HEK293 (cell line): ENCODE results near the gene SZT2.

ENCODE experiments used
- CTCF ChIA-PET: fragments of 350-600 bp; formaldehyde crosslinking; extraction: SDS; loops from one replicate; lab custom pipeline; 2021; ENCODE audit warnings: antibody characterized with exemption; lab: Yijun Ruan, JAX
- POLR2A ChIA-PET: fragments of 300-600 bp; formaldehyde crosslinking; extraction: SDS; loops from one replicate; lab custom pipeline; 2020; ENCODE audit warnings: antibody characterized with exemption, inconsistent platforms; lab: Yijun Ruan, JAX
- H3K27ac ChIP-seq: fragments of 200-500 bp; sonication (Bioruptor generic); 2 replicates; pipeline ENCODE4 v1.5.1; 2014; ENCODE audit warnings: low read depth, low read length, control low read depth, inconsistent platforms; ENCODE audit errors: extremely low read depth
- H3K36me3 ChIP-seq, 2 experiments: fragments of 200-500 bp in 1 of 2; sonication (Bioruptor generic) in 1 of 2; 1 replicate in 1 of 2; 2 replicates in 1 of 2; pipeline ENCODE4 v1.5.1; 2014 to 2017; ENCODE audit warnings: inconsistent platforms in 2 of 2, low read length in 2 of 2; ENCODE audit not compliant: control insufficient read depth in 2 of 2, insufficient read depth in 1 of 2
- H3K4me1 ChIP-seq: fragments of 200-500 bp; sonication (Bioruptor generic); 2 replicates; pipeline ENCODE4 v1.5.1; 2014; ENCODE audit warnings: mild to moderate bottlenecking, low read length, inconsistent platforms; ENCODE audit not compliant: control insufficient read depth, insufficient read depth
- H3K4me3 ChIP-seq: 2 replicates; pipeline ENCODE4 v1.5.1; 2011; ENCODE audit warnings: low read depth, mild to moderate bottlenecking, control low read depth, low read length, moderate library complexity
- H3K9me3 ChIP-seq: fragments of 200-500 bp; sonication (Bioruptor generic); 2 replicates; pipeline ENCODE4 v1.5.1; 2014; ENCODE audit warnings: low read depth, low read length, inconsistent platforms; ENCODE audit not compliant: control insufficient read depth, insufficient read depth
- HOXD13 ChIP-seq: sonication (generic); formaldehyde crosslinking; IDR thresholded peaks from 2 replicates; pipeline ENCODE4 v1.8.0; 2022; ENCODE audit warnings: missing genetic modification reagents, borderline replicate concordance
- MYNN ChIP-seq: fragments of 450-650 bp; formaldehyde crosslinking; IDR thresholded peaks from 2 replicates; pipeline ENCODE4 v1.5.1; 2016; ENCODE audit warnings: missing biosample characterization, missing genetic modification characterization, borderline replicate concordance
- PBX3 ChIP-seq: sonication (generic); formaldehyde crosslinking; IDR thresholded peaks from 2 replicates; pipeline ENCODE4 v1.8.1; 2022; ENCODE audit warnings: mild to moderate bottlenecking, moderate library complexity, missing genetic modification reagents
- SCRT2 ChIP-seq: fragments of 450-650 bp; formaldehyde crosslinking; IDR thresholded peaks from 2 replicates; pipeline ENCODE4 v1.5.1; 2016; ENCODE audit warnings: missing biosample characterization, missing genetic modification characterization
- SETDB1 ChIP-seq: IDR thresholded peaks from one replicate; pipeline ENCODE4 v1.6.1; 2017; ENCODE audit warnings: mild to moderate bottlenecking, low read length, moderate library complexity, mixed read lengths; ENCODE audit not compliant: insufficient read length
- TSHZ1 ChIP-seq: fragments of 450-650 bp; formaldehyde crosslinking; IDR thresholded peaks from 2 replicates; pipeline ENCODE4 v1.5.1; 2016; ENCODE audit warnings: missing biosample characterization, missing genetic modification characterization, borderline replicate concordance
- WT1 ChIP-seq: fragments of 450-650 bp; formaldehyde crosslinking; IDR thresholded peaks from 2 replicates; pipeline ENCODE4 v1.5.1; 2016; ENCODE audit warnings: missing biosample characterization, missing genetic modification characterization
- ZNF133 ChIP-seq: fragments of 450-650 bp; formaldehyde crosslinking; IDR thresholded peaks from 2 replicates; pipeline ENCODE4 v1.5.1; 2016; ENCODE audit warnings: missing biosample characterization, missing genetic modification characterization
- ZNF138 ChIP-seq: fragments of 450-650 bp; formaldehyde crosslinking; IDR thresholded peaks from 2 replicates; pipeline ENCODE4 v1.5.1; 2016; ENCODE audit warnings: missing biosample characterization, missing genetic modification characterization, borderline replicate concordance
- ZNF140 ChIP-seq: fragments of 450-650 bp; formaldehyde crosslinking; IDR thresholded peaks from 2 replicates; pipeline ENCODE4 v1.5.1; 2016; ENCODE audit warnings: missing biosample characterization, missing genetic modification characterization
- ZNF146 ChIP-seq: fragments of 450-650 bp; formaldehyde crosslinking; IDR thresholded peaks from 2 replicates; pipeline ENCODE4 v1.5.1; 2016; ENCODE audit warnings: missing biosample characterization, missing genetic modification characterization
- ZNF19 ChIP-seq: fragments of 450-650 bp; formaldehyde crosslinking; IDR thresholded peaks from 2 replicates; pipeline ENCODE4; 2016; ENCODE audit warnings: missing biosample characterization, missing genetic modification characterization, low read depth
- ZNF24 ChIP-seq: fragments of 450-650 bp; formaldehyde crosslinking; IDR thresholded peaks from 2 replicates; pipeline ENCODE4 v1.5.1; 2016; ENCODE audit warnings: missing biosample characterization, missing genetic modification characterization
- ZNF26 ChIP-seq: fragments of 450-650 bp; formaldehyde crosslinking; IDR thresholded peaks from 2 replicates; pipeline ENCODE4 v1.5.1; 2016; ENCODE audit warnings: missing biosample characterization, missing genetic modification characterization
- ZNF335 ChIP-seq: fragments of 450-650 bp; formaldehyde crosslinking; conservative IDR thresholded peaks from 2 replicates; pipeline ENCODE4 v1.5.1; 2016; ENCODE audit warnings: missing biosample characterization, missing genetic modification characterization
- ZNF366 ChIP-seq: fragments of 450-650 bp; formaldehyde crosslinking; conservative IDR thresholded peaks from 2 replicates; pipeline ENCODE4 v1.5.1; 2016; ENCODE audit warnings: missing biosample characterization, missing genetic modification characterization
- ZNF426 ChIP-seq: fragments of 450-650 bp; formaldehyde crosslinking; IDR thresholded peaks from 2 replicates; pipeline ENCODE4 v1.5.1; 2017; ENCODE audit warnings: missing biosample characterization, missing genetic modification characterization, mild to moderate bottlenecking, inconsistent platforms, moderate library complexity
- ZNF548 ChIP-seq: fragments of 450-650 bp; formaldehyde crosslinking; IDR thresholded peaks from 2 replicates; pipeline ENCODE4 v1.5.1; 2016; ENCODE audit warnings: missing biosample characterization, missing genetic modification characterization
- ZNF549 ChIP-seq: fragments of 450-650 bp; IDR thresholded peaks from 2 replicates; pipeline ENCODE4 v1.5.1; 2018; ENCODE audit warnings: missing biosample characterization, missing genetic modification characterization, mild to moderate bottlenecking, inconsistent platforms, moderate library complexity
- ZNF571 ChIP-seq: fragments of 450-650 bp; formaldehyde crosslinking; IDR thresholded peaks from 2 replicates; pipeline ENCODE4 v1.5.0; 2017; ENCODE audit warnings: missing biosample characterization, missing genetic modification characterization
- ZNF585B ChIP-seq: fragments of 450-650 bp; formaldehyde crosslinking; IDR thresholded peaks from 2 replicates; pipeline ENCODE4 v1.5.1; 2016; ENCODE audit warnings: missing biosample characterization, missing genetic modification characterization
- ZNF629 ChIP-seq: fragments of 450-650 bp; formaldehyde crosslinking; IDR thresholded peaks from 2 replicates; pipeline ENCODE4 v1.5.1; 2017; ENCODE audit warnings: missing biosample characterization, missing genetic modification characterization
- ZNF664 ChIP-seq: fragments of 450-650 bp; formaldehyde crosslinking; IDR thresholded peaks from 2 replicates; pipeline ENCODE4 v1.5.1; 2016; ENCODE audit warnings: missing biosample characterization, missing genetic modification characterization
- ZNF843 ChIP-seq: fragments of 450-650 bp; formaldehyde crosslinking; IDR thresholded peaks from 2 replicates; pipeline ENCODE4 v1.5.1; 2016; ENCODE audit warnings: missing biosample characterization, missing genetic modification characterization
- TF ChIP-seq, protein P1 (sequence below): fragments of 450-650 bp; formaldehyde crosslinking; IDR thresholded peaks from 2 replicates; pipeline ENCODE4 v1.5.1; 2017; ENCODE audit warnings: missing biosample characterization, mild to moderate bottlenecking, missing genetic modification characterization, moderate library complexity
- TF ChIP-seq, protein P2 (sequence below): fragments of 450-650 bp; formaldehyde crosslinking; IDR thresholded peaks from 2 replicates; pipeline ENCODE4 v1.5.0; 2017; ENCODE audit warnings: missing biosample characterization, missing genetic modification characterization, borderline replicate concordance
- TF ChIP-seq, protein P3 (sequence below): fragments of 450-650 bp; formaldehyde crosslinking; IDR thresholded peaks from 2 replicates; pipeline ENCODE4 v1.5.1; 2016; ENCODE audit warnings: missing biosample characterization, missing genetic modification characterization

Gene SZT2

GRCh38 chr1:43454270-43455011 is 64.7 kb downstream of the SZT2 start:
- CTCF ChIA-PET: interaction anchor here (0.5 to 1.7 kb wide), 3 partner anchors 8 to 1579 kb away, joined by 4 to 8 read pairs (median 6); no protein-coding TSS in a partner anchor
- TF ChIP-seq, protein P1, sequence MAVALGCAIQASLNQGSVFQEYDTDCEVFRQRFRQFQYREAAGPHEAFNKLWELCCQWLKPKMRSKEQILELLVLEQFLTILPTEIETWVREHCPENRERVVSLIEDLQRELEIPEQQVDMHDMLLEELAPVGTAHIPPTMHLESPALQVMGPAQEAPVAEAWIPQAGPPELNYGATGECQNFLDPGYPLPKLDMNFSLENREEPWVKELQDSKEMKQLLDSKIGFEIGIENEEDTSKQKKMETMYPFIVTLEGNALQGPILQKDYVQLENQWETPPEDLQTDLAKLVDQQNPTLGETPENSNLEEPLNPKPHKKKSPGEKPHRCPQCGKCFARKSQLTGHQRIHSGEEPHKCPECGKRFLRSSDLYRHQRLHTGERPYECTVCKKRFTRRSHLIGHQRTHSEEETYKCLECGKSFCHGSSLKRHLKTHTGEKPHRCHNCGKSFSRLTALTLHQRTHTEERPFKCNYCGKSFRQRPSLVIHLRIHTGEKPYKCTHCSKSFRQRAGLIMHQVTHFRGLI (tag by site-specific recombination): no peak
- no peak for TF ChIP-seq ZNF426
- no peak for TF ChIP-seq ZNF146 (tag by site-specific recombination)
- TF ChIP-seq ZNF140 (tag by site-specific recombination): no peak
- TF ChIP-seq ZNF335 (tag by site-specific recombination): peak; percentile 81
- TF ChIP-seq ZNF629 (tag by site-specific recombination): no peak
- TF ChIP-seq, protein P2, sequence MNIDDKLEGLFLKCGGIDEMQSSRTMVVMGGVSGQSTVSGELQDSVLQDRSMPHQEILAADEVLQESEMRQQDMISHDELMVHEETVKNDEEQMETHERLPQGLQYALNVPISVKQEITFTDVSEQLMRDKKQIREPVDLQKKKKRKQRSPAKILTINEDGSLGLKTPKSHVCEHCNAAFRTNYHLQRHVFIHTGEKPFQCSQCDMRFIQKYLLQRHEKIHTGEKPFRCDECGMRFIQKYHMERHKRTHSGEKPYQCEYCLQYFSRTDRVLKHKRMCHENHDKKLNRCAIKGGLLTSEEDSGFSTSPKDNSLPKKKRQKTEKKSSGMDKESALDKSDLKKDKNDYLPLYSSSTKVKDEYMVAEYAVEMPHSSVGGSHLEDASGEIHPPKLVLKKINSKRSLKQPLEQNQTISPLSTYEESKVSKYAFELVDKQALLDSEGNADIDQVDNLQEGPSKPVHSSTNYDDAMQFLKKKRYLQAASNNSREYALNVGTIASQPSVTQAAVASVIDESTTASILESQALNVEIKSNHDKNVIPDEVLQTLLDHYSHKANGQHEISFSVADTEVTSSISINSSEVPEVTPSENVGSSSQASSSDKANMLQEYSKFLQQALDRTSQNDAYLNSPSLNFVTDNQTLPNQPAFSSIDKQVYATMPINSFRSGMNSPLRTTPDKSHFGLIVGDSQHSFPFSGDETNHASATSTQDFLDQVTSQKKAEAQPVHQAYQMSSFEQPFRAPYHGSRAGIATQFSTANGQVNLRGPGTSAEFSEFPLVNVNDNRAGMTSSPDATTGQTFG (tag by site-specific recombination): no peak
- TF ChIP-seq ZNF19 (tag by site-specific recombination): no peak
- no peak for TF ChIP-seq ZNF548 (tag by site-specific recombination)
- no peak for TF ChIP-seq ZNF843 (tag by site-specific recombination)
- TF ChIP-seq ZNF24: 0 out of 2 replicates have a peak, but pooled peaks have one; percentile 2
- TF ChIP-seq ZNF26 (tag by site-specific recombination): no peak
- TF ChIP-seq WT1 (tag by site-specific recombination): no peak
- TF ChIP-seq TSHZ1 (tag by site-specific recombination): no peak
- no peak for TF ChIP-seq ZNF133 (tag by site-specific recombination)
- no peak for TF ChIP-seq HOXD13 (CRISPR knock-in tag)
- TF ChIP-seq ZNF585B (tag by site-specific recombination): no peak
- TF ChIP-seq MYNN (tag by site-specific recombination): no peak
- TF ChIP-seq ZNF549 (tag by site-specific recombination): no peak
- TF ChIP-seq ZNF138: no peak
- peak; percentile 35 for TF ChIP-seq SETDB1
- TF ChIP-seq ZNF366: no peak
- no peak for TF ChIP-seq PBX3 (CRISPR knock-in tag)
- TF ChIP-seq SCRT2: peak; percentile 97
- TF ChIP-seq ZNF664: no peak
- TF ChIP-seq ZNF571 (tag by site-specific recombination): no peak
- TF ChIP-seq, protein P3, sequence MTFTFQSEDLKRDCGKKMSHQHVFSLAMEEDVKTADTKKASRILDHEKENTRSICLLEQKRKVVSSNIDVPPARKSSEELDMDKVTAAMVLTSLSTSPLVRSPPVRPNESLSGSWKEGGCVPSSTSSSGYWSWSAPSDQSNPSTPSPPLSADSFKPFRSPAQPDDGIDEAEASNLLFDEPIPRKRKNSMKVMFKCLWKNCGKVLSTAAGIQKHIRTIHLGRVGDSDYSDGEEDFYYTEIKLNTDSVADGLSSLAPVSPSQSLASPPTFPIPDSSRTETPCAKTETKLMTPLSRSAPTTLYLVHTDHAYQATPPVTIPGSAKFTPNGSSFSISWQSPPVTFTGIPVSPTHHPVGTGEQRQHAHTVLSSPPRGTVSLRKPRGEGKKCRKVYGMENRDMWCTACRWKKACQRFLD (tag by site-specific recombination): no peak

More at GRCh38 chr1:43454270-43455011, 64.7 kb downstream of the SZT2 start:
- no peaks in the 10 kb centered on the region for H3K9me3 ChIP-seq
- H3K27ac ChIP-seq: peak overlapping the region; percentile 71
- POLR2A ChIA-PET: interaction anchor here (0.9 to 1.2 kb wide), 2 partner anchors 30 to 196 kb away, joined by 4 to 5 read pairs; partner anchors contain the start of gene KDM4A
- no peaks in the 10 kb centered on the region for H3K4me1 ChIP-seq
- peak overlapping the region; percentile 29 for H3K4me3 ChIP-seq
- peaks cover 0 to 35% of the 10 kb centered on the region in 2 experiments; a peak in 1 of 3 replicates for H3K36me3 ChIP-seq
